ENCODE data around the gene SPAG16.

SPAG16 gene

DNA sequence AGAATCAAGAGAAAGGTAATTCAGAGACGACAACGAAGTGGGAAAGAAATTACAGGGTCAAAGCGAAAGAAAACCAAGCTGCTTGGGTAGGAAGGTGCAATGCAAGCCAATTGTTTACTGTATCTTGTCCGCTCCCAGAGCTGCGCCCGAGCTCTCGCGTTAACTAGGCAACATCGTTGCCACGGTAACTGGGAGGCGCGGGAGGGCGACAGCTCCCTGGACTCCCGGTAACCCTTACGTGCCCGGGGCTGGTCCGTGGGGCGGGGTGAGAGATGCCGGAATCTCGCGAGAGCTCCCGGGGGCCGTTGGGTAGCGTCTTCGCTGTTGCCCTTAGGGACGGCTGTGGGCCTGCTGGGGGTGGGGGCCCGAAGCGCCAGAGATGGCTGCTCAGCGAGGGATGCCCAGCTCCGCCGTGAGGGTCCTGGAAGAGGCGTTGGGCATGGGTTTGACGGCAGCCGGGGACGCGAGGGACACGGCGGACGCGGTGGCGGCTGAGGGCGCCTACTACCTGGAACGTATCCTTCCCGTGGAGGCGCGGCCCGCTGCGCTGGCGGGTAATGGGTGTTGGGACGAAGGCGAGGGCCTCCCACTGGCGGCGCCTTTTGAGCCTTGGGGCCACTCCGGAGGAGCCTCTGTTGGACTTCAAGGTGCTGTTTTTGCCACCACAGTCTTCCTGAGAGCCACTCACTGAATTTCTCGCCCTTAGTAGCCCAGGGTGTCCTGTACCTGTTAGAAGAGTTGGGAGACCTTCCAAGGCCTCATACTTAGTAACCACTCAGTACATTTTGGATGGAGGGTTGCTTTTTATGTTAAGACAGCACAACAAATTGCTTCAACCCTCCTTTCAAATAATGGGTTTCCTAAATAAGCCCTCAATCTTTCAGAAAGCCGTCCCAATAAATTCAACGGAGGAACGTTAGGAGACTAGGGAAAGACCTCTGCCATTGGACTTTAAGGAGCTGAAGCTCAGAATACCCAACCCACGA is at the start of gene SPAG16:
SPAG16 (plus strand) TSS at position 360 of the 986 bp plus-strand sequence.
- Mint-ChIP-seq H3K27ac (peak within 1 kb of the TSS; percentile 83), H3K27me3 (peaks cover 2% of the 10 kb centered on the region), H3K9me3 (no peaks in the 10 kb centered on the region), H3K4me1 (peaks cover 39% of the 10 kb centered on the region), H3K4me3 (peak within 1 kb of the TSS; percentile 91), H3K36me3 (no peaks in the 10 kb centered on the region)

DNA sequence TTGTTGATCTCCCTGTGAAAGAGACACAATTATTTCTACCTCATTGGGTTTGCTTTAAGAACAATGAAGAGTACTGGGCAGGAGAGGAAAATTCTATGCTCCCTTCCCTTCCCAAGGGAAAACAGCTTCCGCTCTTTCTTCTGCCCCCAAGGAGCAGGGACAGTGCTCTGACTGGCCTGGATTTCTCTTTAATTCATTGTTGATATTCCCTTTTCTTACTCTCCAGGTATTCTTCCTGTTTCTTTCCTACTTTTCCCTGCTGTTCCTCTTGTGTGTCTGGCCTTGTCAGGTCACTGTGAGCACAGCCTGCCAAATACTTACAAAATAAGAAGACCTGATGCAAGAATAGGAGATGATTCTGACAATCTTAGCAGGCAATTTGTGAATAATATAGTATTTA is 49.6 kb upstream of the SPAG16 start:
- Mint-ChIP-seq H3K27ac (no peak overlapping the region), H3K4me3 (no peak overlapping the region), H3K36me3 (no peaks in the 10 kb centered on the region), H3K4me1 (peaks cover 8% of the 10 kb centered on the region), H3K9me3 (no peaks in the 10 kb centered on the region), H3K27me3 (peaks cover 24% of the 10 kb centered on the region)

DNA sequence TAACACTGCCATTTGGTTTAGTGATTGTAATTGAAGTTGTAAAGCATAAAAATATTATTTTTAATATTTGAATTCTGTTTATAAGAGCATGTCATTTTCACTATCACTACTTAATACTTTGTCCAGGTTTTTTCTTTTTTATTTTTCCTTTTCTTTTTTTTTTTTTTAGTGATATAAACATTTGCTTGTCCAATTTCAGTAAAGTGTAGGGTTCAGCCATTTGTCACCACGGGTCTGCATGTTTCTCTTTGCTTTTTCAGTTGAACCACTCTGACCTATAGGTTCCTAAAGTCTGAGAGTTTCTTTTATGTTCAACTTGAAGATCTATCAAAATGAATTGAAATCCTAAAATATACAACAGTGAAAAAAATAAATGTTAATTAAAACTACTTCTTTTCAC is 48.5 kb upstream of the SPAG16 start:
- Mint-ChIP-seq H3K36me3 (no peaks in the 10 kb centered on the region), H3K4me3 (no peak overlapping the region), H3K9me3 (no peaks in the 10 kb centered on the region), H3K27ac (no peak overlapping the region), H3K27me3 (peaks cover 24% of the 10 kb centered on the region), H3K4me1 (peaks cover 8% of the 10 kb centered on the region)

DNA sequence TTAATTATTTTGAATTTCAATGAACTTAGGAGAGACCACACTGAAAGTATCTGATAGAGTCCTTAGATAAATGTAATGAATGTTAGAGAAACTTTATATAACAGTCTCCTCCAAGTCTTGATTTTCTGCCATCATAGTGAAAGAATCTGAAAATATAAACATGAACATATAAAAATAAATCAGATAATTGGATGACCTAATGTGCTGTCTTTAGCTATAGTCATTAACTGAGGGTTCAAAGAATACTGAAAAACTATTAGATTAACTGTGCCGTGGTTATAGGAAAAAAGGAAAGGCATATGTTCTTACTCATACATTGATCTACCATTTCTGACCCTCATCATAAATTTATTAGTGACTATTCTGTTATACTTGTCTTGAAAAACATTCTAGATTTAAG is 47.0 kb upstream of the SPAG16 start:
- Mint-ChIP-seq H3K4me3 (no peak overlapping the region), H3K27ac (no peak overlapping the region), H3K4me1 (peaks cover 8% of the 10 kb centered on the region), H3K27me3 (peaks cover 24% of the 10 kb centered on the region), H3K36me3 (no peaks in the 10 kb centered on the region), H3K9me3 (no peaks in the 10 kb centered on the region)

DNA sequence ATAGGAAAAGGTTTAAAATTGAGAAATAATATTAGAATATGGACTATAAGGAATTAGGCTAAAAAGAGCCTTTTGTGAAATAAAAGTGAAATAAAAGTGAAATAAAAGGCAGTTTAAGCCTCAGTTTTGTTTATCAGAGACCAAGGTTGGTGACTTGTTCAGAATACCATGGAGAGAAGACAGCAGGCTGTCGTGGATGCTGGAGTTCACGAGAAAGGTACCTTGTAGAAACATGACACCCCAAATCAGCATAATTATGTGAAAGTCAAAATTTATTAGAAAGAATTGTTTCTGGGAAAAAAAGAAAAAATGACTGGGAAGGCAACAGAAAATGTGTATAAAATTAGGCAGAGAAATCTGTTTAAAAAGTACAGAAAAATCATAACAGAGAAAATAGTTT is 46.5 kb upstream of the SPAG16 start:
- H3K27me3 Mint-ChIP-seq: peaks cover 22% of the 10 kb centered on the region
- no peaks in the 10 kb centered on the region for H3K9me3 Mint-ChIP-seq
- no peak overlapping the region for H3K4me3 Mint-ChIP-seq
- no peak overlapping the region for H3K27ac Mint-ChIP-seq
- H3K36me3 Mint-ChIP-seq: no peaks in the 10 kb centered on the region
- peaks cover 8% of the 10 kb centered on the region for H3K4me1 Mint-ChIP-seq

DNA sequence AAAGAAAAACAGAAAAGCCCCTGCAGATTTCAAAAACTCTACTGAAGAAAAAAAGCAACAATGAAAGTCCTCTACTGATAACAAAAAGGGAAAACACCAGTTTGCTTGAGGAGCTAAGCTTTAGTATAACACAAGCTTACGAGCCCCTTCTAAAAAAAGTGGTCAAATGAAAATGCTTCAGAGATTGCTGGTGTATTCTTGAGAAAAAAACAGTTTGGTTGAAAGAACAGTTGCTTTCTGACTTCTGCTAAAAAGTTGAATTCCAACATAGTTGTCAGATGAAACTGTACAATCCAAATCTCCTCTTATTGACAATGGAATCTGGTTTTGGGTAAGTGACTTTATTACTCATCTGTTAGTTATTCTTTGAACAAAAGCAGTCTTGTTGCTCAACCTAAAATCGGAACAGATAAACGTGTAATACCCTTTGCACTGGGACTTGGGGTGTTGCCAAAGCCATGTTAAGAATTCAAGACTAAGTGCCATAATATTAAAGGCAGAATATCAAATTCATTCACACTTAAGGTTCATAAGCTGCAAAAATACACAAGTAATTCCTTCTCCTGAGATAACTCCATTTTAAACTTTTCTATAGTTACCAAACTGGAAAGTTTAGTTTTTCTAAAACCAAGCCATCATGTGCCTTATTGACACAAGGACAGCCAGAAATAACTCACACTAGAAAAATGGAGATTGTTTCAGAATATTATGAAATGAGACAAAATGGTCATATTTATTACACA is 45.3 kb upstream of the SPAG16 start:
- peaks cover 5% of the 10 kb centered on the region for H3K4me1 Mint-ChIP-seq
- H3K9me3 Mint-ChIP-seq: no peaks in the 10 kb centered on the region
- no peaks in the 10 kb centered on the region for H3K36me3 Mint-ChIP-seq
- peaks cover 21% of the 10 kb centered on the region for H3K27me3 Mint-ChIP-seq
- H3K27ac Mint-ChIP-seq: no peak overlapping the region
- H3K4me3 Mint-ChIP-seq: no peak overlapping the region

DNA sequence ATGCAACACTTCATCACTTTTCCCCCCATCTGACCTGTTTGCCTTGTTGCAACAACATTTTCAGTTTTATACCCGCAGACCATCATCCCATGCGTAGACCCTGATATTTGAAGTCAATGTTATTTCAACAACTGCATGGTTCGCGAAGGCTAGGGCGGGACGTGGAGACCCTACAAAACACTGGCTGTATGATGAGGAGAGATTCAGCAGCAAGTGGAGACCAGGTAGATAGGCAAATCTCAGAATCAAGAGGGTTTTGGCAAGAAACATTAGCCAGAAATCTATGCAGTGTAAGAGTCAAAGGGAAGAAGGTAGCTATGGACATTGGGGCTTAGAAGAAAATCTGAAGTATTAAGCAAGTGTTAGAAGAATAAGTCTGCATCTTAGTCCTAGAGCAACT is 42.4 kb upstream of the SPAG16 start:
- peaks cover 20% of the 10 kb centered on the region for H3K27me3 Mint-ChIP-seq

DNA sequence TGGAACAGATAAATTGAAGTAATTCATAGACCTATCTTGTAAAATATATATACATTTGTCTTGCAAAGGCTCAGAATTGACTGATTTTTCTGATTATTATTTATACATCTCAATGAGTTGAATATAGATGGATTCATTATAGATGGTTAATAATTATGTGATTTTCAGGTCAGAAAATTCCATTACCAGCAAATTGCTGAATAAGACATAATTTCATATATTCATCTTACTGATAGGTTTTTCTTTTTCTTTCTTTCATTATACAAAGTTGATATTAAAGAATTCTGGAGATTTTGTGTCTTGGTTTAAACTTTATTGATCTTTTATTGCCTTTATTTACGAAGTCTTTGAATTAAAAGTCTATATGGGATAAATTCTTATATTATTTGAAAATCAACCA is 41.6 kb upstream of the SPAG16 start:
- peaks cover 5% of the 10 kb centered on the region for H3K4me1 Mint-ChIP-seq
- no peaks in the 10 kb centered on the region for H3K9me3 Mint-ChIP-seq
- H3K27ac Mint-ChIP-seq: no peak overlapping the region
- H3K36me3 Mint-ChIP-seq: no peaks in the 10 kb centered on the region
- no peak overlapping the region for H3K4me3 Mint-ChIP-seq
- H3K27me3 Mint-ChIP-seq: peaks cover 15% of the 10 kb centered on the region

More for the DNA sequence above, 42.4 kb upstream of the SPAG16 start:
- H3K4me3 Mint-ChIP-seq: no peak overlapping the region
- H3K36me3 Mint-ChIP-seq: no peaks in the 10 kb centered on the region
- peaks cover 5% of the 10 kb centered on the region for H3K4me1 Mint-ChIP-seq
- no peak overlapping the region for H3K27ac Mint-ChIP-seq
- no peaks in the 10 kb centered on the region for H3K9me3 Mint-ChIP-seq

DNA sequence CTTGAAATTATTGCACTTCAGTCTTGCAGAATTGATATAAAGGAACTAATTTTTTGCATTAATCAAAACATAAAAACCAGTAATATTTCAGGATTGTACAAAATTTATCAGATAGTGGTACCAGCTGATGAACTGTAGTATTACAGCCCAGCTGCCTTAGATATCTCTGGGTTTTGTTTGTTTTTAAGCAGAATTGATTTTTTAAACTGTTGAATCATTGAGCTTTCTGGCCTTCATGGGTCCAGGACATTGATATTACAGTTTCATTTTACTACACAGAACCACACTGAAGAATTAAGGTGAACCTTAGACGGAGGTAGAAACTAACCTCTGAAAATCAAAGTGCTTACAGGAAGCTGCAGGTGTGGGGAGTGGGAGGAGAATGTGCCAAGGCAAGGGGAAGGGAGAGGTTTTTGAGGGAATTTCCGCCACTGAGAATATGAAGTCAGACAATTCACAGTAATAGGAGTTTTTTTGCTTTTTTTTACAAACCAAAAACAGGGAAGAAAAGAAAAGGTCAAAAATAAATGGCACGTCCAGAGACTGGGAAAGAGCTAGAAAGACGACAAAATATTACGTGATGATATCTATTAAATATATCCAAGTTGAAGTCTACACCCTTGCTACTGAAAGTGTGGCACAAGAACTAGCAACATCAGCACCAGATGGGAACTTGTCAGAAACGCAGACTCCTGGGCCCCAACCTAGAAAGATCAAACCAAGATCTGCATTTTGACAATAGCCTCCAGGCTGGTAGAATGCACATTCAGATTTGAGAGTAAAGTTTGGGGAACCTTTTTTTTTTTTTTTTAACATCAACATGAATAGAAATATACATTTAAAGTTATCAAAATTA is 40.8 kb upstream of the SPAG16 start:
- Mint-ChIP-seq H3K27ac (peak overlapping the region; percentile 68), H3K36me3 (no peaks in the 10 kb centered on the region), H3K27me3 (peaks cover 12% of the 10 kb centered on the region), H3K9me3 (no peaks in the 10 kb centered on the region), H3K4me3 (no peak overlapping the region), H3K4me1 (peaks cover 5% of the 10 kb centered on the region)

DNA sequence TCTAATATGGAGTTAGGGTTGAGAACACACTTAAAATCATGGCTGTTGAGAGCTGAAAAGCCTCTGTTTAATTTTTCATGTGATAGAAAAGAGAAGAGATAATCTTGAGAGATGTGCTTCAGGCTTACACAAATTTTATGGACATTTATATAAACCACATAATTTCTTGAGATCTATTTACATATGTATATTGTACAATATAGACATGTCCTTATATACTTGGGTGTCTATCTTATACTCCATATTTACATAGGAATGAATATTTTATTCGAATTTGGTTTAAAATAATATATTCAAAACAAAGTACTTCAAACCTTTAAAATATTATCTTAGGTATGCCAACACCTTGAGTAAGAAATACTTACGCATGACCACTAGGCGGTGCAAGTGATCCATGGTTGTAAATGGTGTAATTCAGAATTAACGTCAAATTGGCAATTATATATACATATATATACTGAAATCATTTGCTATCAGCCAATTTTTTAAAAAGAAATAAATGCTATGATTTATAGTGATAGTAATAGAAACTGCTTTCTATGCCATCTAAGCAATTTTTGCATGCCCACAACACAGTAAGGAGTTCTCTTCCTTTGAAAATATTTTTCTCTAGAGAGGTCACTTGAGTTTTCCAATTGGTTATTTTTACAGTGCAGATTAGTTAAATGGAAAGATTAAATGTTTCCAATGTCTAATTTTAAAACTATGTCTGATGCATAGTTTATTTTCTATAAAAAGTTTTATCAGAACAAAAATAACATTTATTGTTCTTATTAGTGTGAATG is 37.6 kb upstream of the SPAG16 start:
- no peak overlapping the region for H3K27ac Mint-ChIP-seq
- H3K36me3 Mint-ChIP-seq: no peaks in the 10 kb centered on the region
- peaks cover 4% of the 10 kb centered on the region for H3K27me3 Mint-ChIP-seq
- H3K4me3 Mint-ChIP-seq: no peak overlapping the region
- peaks cover 5% of the 10 kb centered on the region for H3K4me1 Mint-ChIP-seq
- H3K9me3 Mint-ChIP-seq: no peaks in the 10 kb centered on the region

DNA sequence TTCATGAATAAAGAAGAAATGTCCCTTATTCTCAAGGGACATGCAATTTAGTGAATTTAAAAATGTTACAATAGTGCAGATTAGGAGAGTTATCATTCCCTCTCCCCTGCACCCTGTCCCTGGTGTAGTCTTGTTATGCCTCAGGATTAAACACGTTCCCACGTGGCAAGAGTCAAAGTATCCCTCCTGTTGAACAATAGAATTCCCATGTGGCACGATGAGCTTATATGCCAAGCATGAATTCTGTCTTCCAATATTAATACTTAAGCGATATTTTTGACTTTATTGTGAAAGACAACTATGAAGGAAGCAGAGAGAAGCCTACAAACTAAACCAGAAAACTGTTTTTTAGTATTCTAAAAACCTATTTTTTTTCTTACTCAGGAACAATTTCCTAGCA is 36.7 kb upstream of the SPAG16 start:
- peaks cover 6% of the 10 kb centered on the region for H3K27me3 Mint-ChIP-seq
- no peak overlapping the region for H3K27ac Mint-ChIP-seq
- H3K4me3 Mint-ChIP-seq: no peak overlapping the region
- H3K36me3 Mint-ChIP-seq: no peaks in the 10 kb centered on the region
- H3K9me3 Mint-ChIP-seq: no peaks in the 10 kb centered on the region
- H3K4me1 Mint-ChIP-seq: peaks cover 5% of the 10 kb centered on the region

DNA sequence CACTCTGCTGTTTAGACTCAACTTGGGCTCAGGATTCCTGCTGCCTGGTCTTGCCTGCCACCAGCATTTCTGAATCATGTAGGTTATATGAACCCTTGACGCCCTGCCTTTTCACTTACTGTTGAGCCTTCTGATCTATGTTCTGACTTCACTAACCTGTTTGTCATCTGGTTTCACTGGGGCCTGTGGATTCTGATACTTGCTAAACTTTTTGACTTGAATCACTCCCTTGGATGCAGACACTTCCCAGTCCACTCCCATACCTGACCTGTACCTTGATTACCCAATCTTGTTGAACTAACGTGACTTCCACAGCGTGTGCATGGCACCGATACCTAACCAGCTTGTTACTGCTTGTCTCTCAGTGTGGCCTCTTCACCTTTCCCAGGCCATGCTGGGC is 35.6 kb upstream of the SPAG16 start:
- H3K36me3 Mint-ChIP-seq: no peaks in the 10 kb centered on the region
- no peaks in the 10 kb centered on the region for H3K9me3 Mint-ChIP-seq
- no peak overlapping the region for H3K4me3 Mint-ChIP-seq
- peaks cover under 1% of the 10 kb centered on the region for H3K4me1 Mint-ChIP-seq
- H3K27me3 Mint-ChIP-seq: peaks cover 4% of the 10 kb centered on the region
- no peak overlapping the region for H3K27ac Mint-ChIP-seq

DNA sequence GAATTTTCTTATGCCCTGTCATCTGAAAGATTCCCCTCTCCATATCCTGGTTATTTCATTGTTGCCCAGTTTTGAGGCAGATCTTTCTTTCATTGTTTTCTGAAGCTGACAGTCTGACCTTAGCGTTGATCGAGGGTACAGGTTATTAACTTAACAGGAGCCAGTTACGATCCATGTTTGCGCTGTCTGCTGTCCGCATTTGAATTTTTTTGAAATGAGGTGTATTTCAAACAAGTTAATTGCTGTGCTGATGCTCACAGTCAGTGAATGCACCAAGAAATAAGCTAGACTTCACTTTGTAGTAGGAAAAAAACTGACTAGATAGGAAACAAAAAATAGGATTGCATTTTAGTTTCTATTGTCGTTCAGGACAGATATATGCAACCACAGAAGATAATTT is 34.8 kb upstream of the SPAG16 start:
- Mint-ChIP-seq H3K4me1 (no peaks in the 10 kb centered on the region), H3K27me3 (peaks cover 4% of the 10 kb centered on the region), H3K36me3 (no peaks in the 10 kb centered on the region), H3K4me3 (no peak overlapping the region), H3K27ac (no peak overlapping the region), H3K9me3 (no peaks in the 10 kb centered on the region)

DNA sequence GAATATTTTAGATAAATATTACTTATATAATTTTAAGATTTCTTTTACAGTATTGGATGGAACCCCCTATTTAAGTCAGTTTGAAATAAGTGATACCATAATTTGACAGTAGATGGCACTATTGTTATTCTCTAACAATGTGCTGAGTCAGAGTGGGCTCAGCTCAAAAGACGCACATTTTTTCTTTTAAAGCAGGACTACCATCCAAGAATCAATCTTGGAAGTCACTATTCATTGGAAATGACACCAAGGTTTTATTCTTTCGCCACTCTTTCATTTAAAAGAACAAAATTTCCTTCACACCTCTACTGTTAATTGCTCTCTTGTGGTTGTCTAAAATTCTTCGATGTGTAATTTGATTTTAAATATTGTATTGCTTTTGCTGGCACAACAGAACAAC is 32.6 kb upstream of the SPAG16 start:
- H3K4me3 Mint-ChIP-seq: no peak overlapping the region
- peak overlapping the region; percentile 64 for H3K27ac Mint-ChIP-seq
- H3K4me1 Mint-ChIP-seq: no peaks in the 10 kb centered on the region
- H3K27me3 Mint-ChIP-seq: peaks cover 6% of the 10 kb centered on the region
- H3K9me3 Mint-ChIP-seq: no peaks in the 10 kb centered on the region
- no peaks in the 10 kb centered on the region for H3K36me3 Mint-ChIP-seq

DNA sequence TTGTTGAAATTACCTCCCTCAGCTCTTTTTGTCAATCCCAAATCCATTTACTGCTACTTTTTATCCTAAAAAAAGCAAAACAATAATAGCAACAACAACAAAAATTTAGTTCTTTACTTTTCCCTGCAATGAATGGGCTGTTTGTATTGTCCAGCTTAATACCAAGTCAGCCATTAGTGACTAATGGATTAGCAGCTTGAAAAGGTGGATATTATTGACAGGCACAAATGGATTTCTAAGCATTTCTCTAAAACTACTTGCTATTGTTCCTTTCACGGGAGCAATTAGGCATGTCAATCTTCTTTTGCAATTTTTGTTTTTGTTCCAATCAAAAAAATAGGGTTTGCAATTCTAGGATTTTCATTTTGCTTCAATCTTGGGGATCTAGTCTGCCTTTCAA is 32.1 kb upstream of the SPAG16 start:
- Mint-ChIP-seq H3K27ac (no peak overlapping the region), H3K4me1 (no peaks in the 10 kb centered on the region), H3K36me3 (no peaks in the 10 kb centered on the region), H3K4me3 (no peak overlapping the region), H3K9me3 (no peaks in the 10 kb centered on the region), H3K27me3 (peaks cover 6% of the 10 kb centered on the region)
